Endothelial cell of umbilical vein (primary cell): ENCODE results near the gene COL9A3. TPM values are rescaled to one million over a fixed set of nuclear protein-coding genes. Genes with fewer than 3 reads are reported as not detected.

Source experiments
- BruUV-seq: library from RNA; stranded (reverse); fragments of 400-500 nt; replicated peaks from 2 replicates; lab custom pipeline; 2021; lab: Mats Ljungman, UMichigan
- CTCF ChIA-PET: fragments of 300-600, 350-600 bp; sonication (Branson Sonifier 250); formaldehyde crosslinking; loops from one replicate; lab custom pipeline; 2021; ENCODE audit warnings: antibody characterized with exemption, inconsistent platforms; lab: Charles Lee
- POLR2A ChIA-PET: fragments of 300-600, 350-600 bp; sonication (Branson Sonifier 250); formaldehyde crosslinking; loops from one replicate; lab custom pipeline; 2021; ENCODE audit warnings: antibody characterized with exemption, inconsistent platforms; lab: Charles Lee
- DNase-seq: peaks from one replicate; pipeline ENCODE4 v3.0.0-alpha.2; 2011; ENCODE audit warnings: low read depth, low spot score
- FAIRE-seq: peaks from 2 replicates; lab custom pipeline; 2011; peaks lifted over from hg19 to GRCh38; lab: Jason Lieb, UNC
- H2AFZ ChIP-seq: 2 replicates; pipeline ENCODE4 v1.6.0; 2012; ENCODE audit warnings: low read depth, low read length, control low read depth, inconsistent platforms
- H3K27ac ChIP-seq: 2 replicates; pipeline ENCODE4 v1.5.1; 2011; ENCODE audit warnings: low read depth, mild to moderate bottlenecking, control low read depth, low read length, moderate library complexity; ENCODE audit not compliant: insufficient read depth
- H3K27me3 ChIP-seq, 2 experiments: 2 replicates each; pipeline versions ENCODE4 v1.6.0 to v1.6.1; 2011; ENCODE audit warnings: low read length in 2 of 2, mixed read lengths in 1 of 2; ENCODE audit not compliant: control insufficient read depth in 2 of 2, insufficient read depth in 2 of 2
- H3K36me3 ChIP-seq, 2 experiments: 2 replicates in 1 of 2; 3 replicates in 1 of 2; pipeline ENCODE4 v1.5.1; 2011; ENCODE audit warnings: low read length in 2 of 2, mild to moderate bottlenecking in 1 of 2, moderate library complexity in 1 of 2; ENCODE audit not compliant: control insufficient read depth in 2 of 2, insufficient read depth in 2 of 2; ENCODE audit errors: extremely low read depth in 1 of 2
- H3K4me1 ChIP-seq: 3 replicates; pipeline ENCODE4 v1.5.1; 2011; ENCODE audit warnings: mild to moderate bottlenecking, low read length; ENCODE audit not compliant: control insufficient read depth, insufficient read depth; ENCODE audit errors: extremely low read depth
- H3K4me2 ChIP-seq: 2 replicates; pipeline ENCODE4 v1.6.1; 2011; ENCODE audit warnings: low read length, control low read depth, mixed read lengths; ENCODE audit not compliant: insufficient read depth
- H3K4me3 ChIP-seq, 3 experiments: fragments of 200-600 bp in 1 of 3; sonication (generic), shearing (Covaris generic) in 1 of 3; replicated peaks in 1 of 3; 2 replicates each; pipeline ENCODE4 v1.5.1; 2011 to 2016; ENCODE audit warnings: control low read depth in 3 of 3, low read length in 3 of 3, mild to moderate bottlenecking in 2 of 3, inconsistent platforms in 1 of 3, low read depth in 1 of 3, moderate library complexity in 1 of 3; ENCODE audit not compliant: insufficient read depth in 1 of 3
- H3K79me2 ChIP-seq: 2 replicates; pipeline ENCODE4 v1.6.0; 2012; ENCODE audit warnings: low read length, inconsistent platforms; ENCODE audit not compliant: control insufficient read depth, insufficient read depth
- H3K9ac ChIP-seq: replicated peaks from 2 replicates; pipeline ENCODE3; 2011; ENCODE audit warnings: low read length, control low read depth; ENCODE audit not compliant: insufficient read depth; ENCODE audit errors: extremely low read depth
- H3K9me1 ChIP-seq: replicated peaks from 3 replicates; pipeline ENCODE4 v1.6.0; 2011; ENCODE audit warnings: mild to moderate bottlenecking, low read length; ENCODE audit not compliant: control insufficient read depth, insufficient read depth; ENCODE audit errors: extremely low read depth
- H3K9me3 ChIP-seq: replicated peaks from 2 replicates; pipeline ENCODE4 v1.5.1; 2012; ENCODE audit warnings: low read length, inconsistent platforms; ENCODE audit not compliant: control insufficient read depth, insufficient read depth
- H4K20me1 ChIP-seq: replicated peaks from 2 replicates; pipeline ENCODE3; 2011; ENCODE audit warnings: mild to moderate bottlenecking, low read length; ENCODE audit not compliant: control insufficient read depth, insufficient read depth; ENCODE audit errors: extremely low read depth
- MAX ChIP-seq: IDR thresholded peaks from 2 replicates; pipeline ENCODE4 v1.6.1; 2011; ENCODE audit not compliant: insufficient read depth, insufficient read length
- MYC ChIP-seq: IDR thresholded peaks from one replicate; pipeline ENCODE4 v1.6.1; 2011; ENCODE audit warnings: mild to moderate bottlenecking, low read depth, low read length
- dilution Hi-C: fragments of 300-500 bp; cut with MboI; formaldehyde crosslinking; loops from one replicate; pipeline ENCODE4 v1.15.0; 2019; ENCODE audit warnings: low sequenced_read_pairs; ENCODE audit not compliant: extremely low pct_ligation_motif_present
- intact Hi-C: fragments of 100-400 bp; cut with micrococcal nuclease; formaldehyde crosslinking; loops from one replicate; pipeline ENCODE4 v1.10.0; 2022
- polyA plus RNA-seq, 4 experiments: library from polyadenylated mRNA; depleted of rRNA in 3 of 4; stranded (reverse) in 3 of 4; unstranded in 1 of 4; fragments of >200 nt; gene quantifications; 2 replicates each; pipeline versions ENCODE4 v1.2.1 to v1.2.3, GENCODE V29; 2011 to 2012; ENCODE audit warnings: missing spikeins in 1 of 4
- total RNA-seq: library from RNA; stranded (reverse); gene quantifications from 2 replicates; pipeline ENCODE4 v1.2.3, GENCODE V29; 2021
- TF ChIP-seq, protein P1 (sequence below), 2 donors: IDR thresholded peaks; 1 replicate in 1 of 2; 2 replicates in 1 of 2; pipeline ENCODE4 v1.5.1; 2011; ENCODE audit warnings: low read length in 2 of 2, mild to moderate bottlenecking in 2 of 2, moderate library complexity in 2 of 2, control low read depth in 1 of 2, inconsistent platforms in 1 of 2, low read depth in 1 of 2; ENCODE audit not compliant: insufficient read depth in 1 of 2; ENCODE audit errors: extremely low read depth in 1 of 2

The COL9A3 gene
- total and polyA plus RNA-seq, 2 donors (not counting 3 experiments of a cell fraction or from before 2014, with no cell fraction given), result 0.46 to 0.60 TPM

GRCh38 chr20:62860391-62860923 lies 43.6 kb downstream of the COL9A3 start:
- peaks cover 16% of the 10 kb centered on the region for H3K79me2 ChIP-seq
- no peaks in the 10 kb centered on the region for H3K9me1 ChIP-seq
- intact Hi-C loops, result no loop called here
- H2AFZ ChIP-seq, result peak overlapping the region; percentile 46
- TF ChIP-seq MYC (no peak), MAX (no peak)
- TF ChIP-seq, protein P1, sequence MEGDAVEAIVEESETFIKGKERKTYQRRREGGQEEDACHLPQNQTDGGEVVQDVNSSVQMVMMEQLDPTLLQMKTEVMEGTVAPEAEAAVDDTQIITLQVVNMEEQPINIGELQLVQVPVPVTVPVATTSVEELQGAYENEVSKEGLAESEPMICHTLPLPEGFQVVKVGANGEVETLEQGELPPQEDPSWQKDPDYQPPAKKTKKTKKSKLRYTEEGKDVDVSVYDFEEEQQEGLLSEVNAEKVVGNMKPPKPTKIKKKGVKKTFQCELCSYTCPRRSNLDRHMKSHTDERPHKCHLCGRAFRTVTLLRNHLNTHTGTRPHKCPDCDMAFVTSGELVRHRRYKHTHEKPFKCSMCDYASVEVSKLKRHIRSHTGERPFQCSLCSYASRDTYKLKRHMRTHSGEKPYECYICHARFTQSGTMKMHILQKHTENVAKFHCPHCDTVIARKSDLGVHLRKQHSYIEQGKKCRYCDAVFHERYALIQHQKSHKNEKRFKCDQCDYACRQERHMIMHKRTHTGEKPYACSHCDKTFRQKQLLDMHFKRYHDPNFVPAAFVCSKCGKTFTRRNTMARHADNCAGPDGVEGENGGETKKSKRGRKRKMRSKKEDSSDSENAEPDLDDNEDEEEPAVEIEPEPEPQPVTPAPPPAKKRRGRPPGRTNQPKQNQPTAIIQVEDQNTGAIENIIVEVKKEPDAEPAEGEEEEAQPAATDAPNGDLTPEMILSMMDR (IDR thresholded peaks at IDR 0.05; ENCODE audit: extremely low read depth in 1 of 2, insufficient read depth in 1 of 2, low read depth in 1 of 2, low read length in 2 of 2), result peak in 1 of 2 donors; percentile 2
- no peak overlapping the region for H3K27ac ChIP-seq
- CTCF ChIA-PET, result interaction anchor here (1.2 to 1.5 kb wide), 3 partner anchors 13 to 149 kb away, joined by 3 to 4 read pairs (median 4); no protein-coding TSS in a partner anchor
- BruUV-seq, result no TSS peak
- H3K27me3 ChIP-seq, result peaks cover 0 to 3% of the 10 kb centered on the region in 2 experiments
- H3K9ac ChIP-seq, result peak overlapping the region; percentile 4
- POLR2A ChIA-PET, result no interaction called here
- DNase-seq (peak; percentile 52), FAIRE-seq (peak; percentile 65)
- peaks cover 10% of the 10 kb centered on the region for H3K4me1 ChIP-seq
- H4K20me1 ChIP-seq, result no peaks in the 10 kb centered on the region
- dilution Hi-C loops, result no loop called here
- peak overlapping the region; percentile 70 for H3K4me2 ChIP-seq
- H3K4me3 ChIP-seq, result peak overlapping the region; percentile 51 to 64 (median 56)
- H3K36me3 ChIP-seq, result peaks cover 0 to 7% of the 10 kb centered on the region in 2 experiments
- no peaks in the 10 kb centered on the region for H3K9me3 ChIP-seq
